ENCODE results near the gene CORO7.

Gene CORO7

DNA sequence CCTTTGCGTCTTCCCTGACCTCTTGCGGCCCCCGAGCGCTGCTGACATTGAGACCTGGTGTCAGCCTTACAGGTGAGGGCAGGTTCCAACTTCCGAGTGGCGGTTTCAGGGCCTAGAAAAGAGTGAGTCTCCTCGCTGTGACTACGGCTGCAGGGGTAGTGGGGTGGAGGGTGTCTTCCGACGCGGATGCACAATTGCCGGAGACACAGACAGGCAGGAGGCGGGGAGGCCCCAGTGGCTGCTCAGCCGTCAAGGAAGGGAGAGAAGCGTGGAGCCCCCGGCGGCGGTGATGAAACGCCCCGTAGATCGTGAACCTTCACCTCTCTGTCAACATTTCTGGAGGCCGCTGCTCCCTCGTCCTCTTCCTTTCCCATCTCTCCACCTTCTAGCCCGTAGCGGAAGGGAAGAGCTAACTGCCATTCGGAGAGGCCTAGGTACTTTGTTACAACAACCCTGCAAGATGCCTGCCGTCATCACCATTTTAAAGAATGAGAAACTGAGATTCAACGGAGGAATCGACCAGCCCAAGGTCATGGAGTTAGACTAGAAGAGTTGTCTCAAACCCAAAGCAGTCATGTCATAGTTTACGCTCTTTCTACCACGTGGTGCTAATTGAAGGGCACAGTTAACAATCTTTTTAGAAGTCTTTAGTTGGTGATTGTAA, 9.8 kb upstream of the CORO7 start:
- no peak for DNase-seq

DNA sequence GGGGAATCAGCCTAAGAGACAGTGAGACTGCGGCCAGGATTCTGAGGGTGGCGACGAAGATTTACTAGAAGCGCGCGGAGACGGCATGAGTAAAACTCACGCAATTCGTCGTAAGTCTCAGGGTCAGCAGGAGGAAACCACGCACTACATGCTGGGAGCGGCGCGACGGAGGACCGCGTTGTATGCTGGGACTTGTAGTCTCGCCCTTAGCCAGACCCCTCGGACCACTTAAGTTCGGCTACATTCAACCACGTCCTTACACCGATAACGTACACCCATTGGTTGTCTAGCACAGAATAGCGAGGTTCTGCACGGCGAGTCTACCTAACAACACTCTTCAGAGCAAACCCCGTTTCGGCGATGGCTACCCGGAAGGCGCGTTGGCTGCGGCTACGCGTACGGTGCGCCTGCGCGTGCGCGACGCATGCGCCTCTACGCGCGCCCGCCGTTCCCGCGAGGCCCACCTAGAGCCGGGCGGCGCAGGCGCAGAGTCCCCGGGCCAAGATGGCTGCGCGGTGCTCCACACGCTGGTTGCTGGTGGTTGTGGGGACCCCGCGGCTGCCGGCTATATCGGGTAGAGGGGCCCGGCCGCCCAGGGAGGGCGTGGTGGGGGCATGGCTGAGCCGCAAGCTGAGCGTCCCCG, 9.1 kb upstream of the CORO7 start, which contains the start of gene DNAJA3:
Gene DNAJA3 (plus strand): TSS at position 491 of the 643 bp plus-strand sequence. CDS start 14 bp downstream, at position 505.
- peak; percentile 95 for DNase-seq

DNA sequence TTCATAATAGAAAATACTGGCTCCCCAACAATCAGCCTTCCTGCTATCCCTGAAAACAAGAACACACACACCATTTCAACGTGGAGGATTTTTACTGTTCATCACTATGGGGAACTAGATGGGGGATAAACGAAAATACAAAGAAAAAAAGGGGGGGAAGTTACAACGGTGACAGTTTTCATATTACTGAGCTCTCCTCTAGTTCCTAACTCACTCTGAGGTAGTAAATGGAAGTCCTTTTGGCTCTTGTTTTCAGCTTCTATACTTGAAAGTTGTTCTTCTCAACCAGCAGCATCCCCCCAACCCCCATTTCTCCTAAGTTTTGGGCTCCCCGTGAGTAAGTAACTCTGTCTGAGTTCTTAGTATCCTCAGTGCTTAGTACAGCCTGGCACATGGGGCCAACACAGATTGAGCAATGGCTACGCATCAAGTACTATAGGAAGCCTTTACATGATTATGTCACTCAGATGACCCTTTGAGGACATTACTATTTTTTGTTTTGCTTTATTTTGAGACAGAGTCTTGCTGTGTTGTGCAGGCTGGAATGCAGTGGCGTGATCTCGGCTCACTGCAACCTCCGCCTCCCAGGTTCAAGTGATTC, 4.2 kb upstream of the CORO7 start:
- DNase-seq, result no peak

DNA sequence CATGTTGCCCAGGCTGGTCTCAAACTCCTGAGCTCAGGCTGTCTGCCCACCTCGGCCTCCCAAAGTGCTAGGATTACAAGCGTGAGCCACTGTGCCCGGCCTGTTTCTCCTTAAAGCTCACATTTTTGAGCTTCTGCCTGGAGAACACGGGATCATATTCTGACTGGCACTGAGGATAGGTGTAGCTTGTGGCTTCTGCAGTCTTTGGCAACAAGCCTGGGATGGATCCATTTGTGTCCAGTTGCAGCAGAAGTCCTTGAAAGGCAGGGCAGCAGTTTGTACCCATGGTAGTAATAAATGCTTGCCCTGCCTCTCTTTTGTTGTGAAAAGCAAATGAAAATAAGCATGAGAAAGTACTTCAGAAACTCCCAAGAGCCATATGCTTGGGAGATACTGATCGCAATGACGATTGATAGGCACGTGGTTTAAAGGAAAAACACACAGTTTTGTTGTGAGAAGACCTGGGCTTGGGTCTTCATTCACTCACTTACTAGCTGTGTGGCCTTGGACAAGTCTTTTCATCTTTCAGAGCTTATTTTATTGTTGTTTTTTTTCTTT, 3.1 kb upstream of the CORO7 start:
- no peak for DNase-seq

DNA sequence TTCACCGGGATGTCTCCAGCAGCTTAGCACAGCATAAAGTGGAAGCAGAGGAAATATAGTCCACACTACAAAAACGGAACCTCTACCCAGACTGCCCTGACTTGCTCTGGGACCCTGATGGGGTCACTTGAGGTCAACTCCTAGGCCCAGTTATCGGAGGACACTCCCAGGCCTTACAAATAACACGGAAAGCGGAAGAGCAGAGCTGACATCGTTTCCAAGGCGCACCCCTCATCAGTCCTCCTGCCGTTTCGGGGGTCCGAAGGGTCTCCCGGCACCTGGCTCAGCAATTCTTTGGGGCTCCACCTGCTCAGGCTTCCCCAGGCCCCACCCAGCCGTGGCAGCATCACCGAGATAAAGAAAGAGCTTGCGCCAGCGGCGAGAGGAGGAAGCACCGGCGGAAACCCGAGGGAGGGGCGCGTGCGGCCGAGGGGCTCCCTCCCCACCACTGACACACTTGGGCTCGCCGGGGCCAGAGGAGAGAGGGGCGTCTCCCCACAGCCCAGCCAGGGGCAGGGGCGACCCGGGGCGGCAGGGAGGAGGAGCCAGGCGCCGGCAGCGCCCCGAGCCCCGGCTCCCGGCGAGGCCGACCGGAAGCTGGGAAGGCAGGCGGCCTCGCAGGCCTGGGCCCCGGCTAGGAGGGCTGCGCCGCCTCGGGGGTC, 727 bp downstream of the CORO7 start:
- DNase-seq, result peak; percentile 51

DNA sequence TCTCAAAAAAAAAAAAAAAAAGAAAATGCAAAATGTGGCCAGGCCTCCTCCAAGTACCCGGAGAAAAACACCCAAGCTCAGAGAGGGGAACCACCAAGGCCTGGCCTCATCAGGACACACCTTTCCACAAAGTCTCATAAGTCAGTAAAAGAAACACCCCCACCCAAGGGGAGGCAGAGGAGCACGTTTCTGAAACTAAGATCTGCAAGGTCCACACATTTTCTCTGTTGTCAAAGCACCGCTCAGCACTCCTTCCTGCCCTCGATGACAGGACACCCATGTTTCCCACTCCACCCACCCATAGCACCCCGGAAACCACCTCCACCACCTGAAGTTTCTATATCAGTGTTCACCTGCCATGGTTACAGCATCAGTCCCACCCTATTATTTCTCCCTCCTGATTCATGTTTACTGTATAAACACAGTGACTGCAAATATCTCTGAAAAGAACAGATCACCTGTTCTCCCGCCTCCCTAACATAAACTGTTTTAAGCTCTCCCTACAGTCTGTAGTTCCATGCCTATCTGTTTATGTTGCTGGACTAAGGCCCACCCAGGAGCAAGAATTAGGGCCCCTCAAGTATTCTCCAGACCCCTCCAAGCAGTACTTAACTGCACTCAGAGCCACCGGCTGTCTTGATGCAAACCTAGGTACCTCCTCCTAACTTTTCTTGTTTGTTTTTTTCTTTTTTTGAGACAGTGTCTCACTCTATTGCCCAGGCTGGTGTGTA, 2.0 kb downstream of the CORO7 start:
- no peak for DNase-seq

DNA sequence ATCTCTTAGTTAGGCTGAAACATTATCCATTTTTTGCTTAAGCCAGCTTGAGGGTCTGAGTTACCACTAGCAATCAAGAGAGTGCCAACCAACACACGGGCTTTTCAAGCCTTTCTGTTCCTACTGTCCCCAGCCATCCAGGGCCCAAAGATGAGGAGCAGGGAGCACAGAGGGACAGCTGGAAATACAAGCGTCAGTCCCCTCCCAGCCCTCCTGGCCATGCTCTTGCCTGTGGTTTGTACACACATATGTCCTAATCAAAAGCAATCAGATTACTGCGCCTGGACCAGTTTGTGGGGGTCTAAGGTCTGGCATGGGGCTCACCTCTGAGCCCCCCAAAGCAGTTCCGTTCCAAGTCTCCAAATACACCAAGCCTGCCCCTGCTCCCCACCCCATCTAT, 3.5 kb downstream of the CORO7 start:
- no peak for DNase-seq

DNA sequence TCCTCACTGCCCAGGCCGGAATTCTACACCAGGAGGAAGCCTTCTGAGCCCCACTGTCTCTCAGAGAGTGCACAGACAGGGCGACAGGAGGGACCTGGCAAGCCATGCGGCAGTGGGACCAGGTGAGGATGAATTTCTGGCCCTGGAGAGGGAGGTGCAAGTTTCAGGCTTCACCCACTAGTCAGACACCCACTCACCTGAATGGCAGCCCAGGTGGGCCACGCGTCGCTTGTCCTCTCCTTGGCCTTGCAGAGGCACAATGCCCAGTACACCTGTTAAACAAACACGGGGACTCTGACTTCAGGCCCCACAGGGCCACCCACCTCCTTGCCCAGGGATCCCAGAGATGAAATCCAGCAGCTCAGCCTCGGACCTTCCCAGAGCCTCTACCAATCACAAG, 4.2 kb downstream of the CORO7 start:
- DNase-seq, result peak; percentile 29

DNA sequence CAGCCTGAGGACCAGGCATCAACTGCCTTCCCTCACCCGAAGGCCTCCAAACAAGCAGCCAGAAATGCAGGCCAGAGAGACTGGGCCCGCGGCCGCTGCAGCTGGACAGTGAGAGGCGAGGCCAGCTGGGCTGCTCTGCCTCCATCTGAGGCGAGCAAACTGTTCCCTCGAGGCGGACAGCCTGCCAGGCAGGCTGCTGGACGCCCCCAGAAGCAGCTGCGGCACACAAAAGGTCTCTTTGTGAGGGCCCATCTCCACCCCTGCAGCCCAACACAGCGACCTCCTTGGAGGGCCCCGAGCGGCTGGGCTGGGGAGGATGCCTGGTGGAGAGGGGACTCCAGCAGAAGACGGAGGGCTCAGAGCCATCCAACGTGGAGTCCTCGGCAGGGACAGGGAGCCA, 4.7 kb downstream of the CORO7 start:
- DNase-seq, result peak; percentile 92

DNA sequence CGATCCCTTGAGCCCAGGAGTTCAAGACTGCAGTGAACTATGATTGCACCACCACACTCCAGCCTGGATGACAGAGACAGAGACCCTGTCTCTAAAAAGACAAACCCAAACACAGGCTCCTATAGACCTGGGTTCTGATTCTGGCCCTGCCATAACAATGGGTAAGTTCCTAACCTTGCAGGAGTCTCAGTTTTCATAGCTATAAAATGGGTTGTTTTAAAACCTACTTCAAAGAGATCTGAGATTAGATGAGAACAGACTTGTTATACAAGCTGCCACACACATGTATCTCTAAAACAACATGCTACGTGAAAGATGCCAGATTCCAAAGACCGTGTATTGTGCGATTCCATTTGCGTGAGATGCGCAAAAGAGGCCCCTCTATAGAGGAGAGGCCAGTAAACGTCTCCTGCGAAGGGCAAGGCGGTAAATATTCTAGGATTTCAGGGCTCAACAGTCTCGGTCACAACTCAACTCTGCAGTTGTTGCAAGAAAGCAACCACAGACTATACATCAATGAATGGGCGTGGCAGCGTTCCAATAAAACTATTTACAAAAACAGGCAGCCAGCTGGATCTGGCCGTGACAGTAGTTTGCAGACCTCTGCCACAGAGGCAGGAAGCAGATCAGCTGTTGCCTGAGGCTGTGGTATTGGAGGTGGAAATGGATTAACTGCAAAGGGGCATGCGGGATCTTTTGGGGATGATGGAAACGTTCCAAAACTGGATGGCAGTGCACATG, 5.9 kb downstream of the CORO7 start:
- DNase-seq, result peak; percentile 87

DNA sequence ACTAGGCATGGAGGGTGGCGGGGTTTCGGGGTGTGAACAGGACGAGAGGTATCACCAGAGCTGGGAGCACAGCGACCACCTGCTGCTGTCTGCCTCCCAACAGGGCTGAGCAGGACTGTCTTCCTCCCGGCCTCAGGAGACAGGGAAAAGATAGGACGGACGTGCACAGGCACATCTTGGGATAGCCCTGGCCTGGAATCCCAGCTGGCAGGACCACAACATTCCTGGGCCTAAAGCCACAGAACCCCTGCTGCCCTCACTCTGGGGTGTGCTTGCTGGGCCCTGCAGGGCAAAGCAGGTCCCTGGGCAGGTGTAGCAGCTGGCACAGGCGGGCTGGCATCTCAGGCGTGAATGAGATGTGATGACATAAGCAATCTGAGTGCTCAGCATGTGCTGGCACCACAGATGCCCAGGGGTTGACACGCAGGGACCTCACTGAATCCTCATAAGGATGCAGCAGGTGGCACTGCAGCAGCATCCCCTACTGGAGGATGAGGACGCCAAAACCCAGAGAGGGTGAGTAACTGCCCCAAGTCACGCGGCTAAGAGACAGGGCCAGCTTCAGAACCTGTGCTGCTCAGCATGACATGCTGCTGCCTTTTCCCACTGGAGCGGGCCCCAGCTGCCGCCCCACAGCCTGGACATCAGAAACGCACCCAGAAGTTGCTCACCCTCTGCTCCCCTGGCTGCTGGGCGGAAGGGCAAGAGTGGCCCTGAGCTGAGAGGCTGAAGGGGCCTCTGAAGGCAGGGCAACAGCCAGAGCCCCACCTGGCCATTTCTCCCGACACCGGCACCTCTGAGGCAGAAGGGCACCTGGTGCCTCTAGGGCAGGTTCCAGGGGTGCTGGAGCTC, 7.1 kb downstream of the CORO7 start:
- peak; percentile 70 for DNase-seq

DNA sequence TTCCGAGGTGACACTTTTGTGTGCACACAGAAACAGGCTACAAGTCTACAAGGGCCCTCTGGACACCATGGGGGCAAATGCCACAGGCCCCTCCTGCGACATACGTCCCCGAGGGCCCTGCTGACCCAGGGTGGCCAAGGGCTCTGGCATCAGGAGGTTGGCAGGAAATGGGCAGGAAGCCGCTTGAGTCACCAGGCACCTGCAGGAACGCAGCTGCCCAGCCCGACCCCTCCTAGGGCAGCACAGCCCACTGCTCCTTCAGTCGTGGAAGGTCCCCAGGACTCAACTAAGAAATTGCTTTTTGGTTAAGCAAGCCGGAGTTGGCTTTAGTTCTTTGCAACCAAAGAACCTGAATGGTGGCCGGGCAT, 8.1 kb downstream of the CORO7 start:
- DNase-seq, result no peak

DNA sequence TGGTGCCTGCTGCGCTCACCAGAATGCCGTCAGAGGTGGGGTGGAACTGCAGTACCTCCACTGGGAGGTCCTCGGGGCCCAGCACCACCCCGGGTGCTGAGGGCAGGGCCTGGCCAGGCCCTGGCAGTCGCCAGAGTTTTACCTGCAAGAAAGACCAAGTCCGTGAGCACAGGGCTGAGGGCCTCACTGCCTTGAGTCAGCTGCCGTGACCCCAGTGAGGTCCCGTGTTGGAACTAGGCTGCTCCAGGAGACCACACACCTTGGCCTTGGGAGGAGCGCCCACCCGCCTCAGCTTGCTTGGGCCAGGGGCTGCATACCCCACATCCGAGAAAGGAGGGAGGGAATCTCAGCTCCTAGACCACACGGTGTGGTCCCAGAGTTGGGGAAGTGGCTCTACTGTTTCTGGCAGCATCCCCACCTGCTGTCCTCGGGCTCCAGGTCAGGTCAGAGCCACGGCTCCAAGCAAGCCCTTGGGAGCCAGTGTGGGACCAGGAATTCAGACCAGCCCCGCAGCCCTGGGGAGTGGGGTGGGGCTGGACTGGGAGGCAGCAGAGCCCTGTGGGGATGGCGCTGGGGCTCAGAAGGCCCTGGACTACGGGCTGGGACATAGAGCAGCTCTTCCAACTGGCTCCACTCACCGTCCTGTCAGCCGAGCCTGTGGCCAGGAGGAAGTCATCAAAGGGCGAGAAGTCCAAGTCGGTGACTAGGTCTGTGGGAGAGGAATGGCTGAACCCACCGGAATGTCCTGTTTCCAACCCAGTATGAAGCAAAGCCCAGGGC, 8.7 kb downstream of the CORO7 start:
- peak; percentile 26 for DNase-seq

DNA sequence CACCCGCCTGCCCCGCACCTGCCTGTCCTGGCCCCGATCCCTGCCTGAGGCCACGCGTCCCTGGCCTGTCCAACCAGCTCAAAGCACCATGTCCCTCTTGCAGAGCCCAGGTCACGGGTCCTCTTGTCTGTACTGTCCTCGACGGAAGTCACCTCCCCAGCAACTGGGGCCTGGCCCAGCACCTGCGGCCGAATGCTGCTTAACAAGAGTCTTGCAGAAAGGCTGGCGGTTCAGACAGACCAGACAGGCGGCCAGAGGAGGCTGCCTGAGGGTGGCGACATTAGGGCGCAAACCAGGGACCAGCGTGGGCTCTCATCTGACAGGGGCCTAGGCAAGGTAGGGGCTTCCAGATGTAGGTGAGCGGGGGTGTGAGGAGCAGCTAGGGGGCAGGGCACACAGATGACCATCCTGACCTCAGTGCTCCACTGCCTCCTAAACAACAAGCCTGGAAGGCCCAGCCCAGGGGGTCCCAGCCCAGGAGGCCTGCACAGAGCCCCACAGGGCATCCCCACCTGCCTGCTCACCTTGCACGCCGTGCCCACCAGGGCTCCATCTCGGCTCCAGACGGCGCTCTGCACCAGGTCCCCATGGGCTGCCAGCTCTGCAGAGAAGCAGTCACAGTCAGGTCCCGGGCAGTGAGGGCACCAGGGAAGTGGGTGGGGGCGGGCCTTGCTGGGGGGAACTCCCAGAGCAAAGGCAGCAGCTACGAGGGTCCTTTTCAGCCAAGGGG, 11.3 kb downstream of the CORO7 start:
- DNase-seq, result peak; percentile 31

DNA sequence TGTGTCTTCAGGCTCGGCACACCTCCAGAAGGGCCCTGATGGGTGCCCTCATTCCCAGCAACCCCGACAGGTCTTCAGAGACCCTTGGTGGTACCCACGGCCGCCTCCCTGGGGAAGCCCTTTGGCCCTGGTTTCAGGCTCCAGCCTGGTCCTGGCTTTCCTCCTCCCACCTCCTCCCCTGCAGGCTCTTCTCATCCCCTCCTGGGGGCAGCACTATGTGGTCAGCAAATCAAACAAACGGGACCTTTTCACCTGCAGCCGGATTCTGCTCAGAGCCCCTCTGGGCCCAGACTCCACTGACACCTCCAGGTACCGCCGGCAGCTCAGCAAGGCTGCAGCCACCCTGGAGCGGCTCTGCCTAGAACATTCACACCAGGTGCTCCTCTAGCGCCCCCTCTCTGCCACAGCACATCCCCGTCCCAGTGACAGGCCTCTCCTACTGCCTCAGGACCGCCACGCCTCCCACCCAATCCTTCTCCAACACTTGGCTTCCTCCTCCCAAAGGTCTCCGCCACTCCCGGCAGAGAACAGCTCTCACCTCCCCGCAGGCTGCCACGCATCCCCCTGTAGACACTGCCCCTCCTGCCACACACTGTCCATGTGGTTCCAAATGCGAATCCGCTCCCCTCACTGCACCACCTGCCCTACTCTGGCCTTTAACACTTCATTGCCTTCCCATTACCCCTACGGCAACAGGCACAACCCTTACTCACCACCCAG, 12.0 kb downstream of the CORO7 start:
- DNase-seq, result peak; percentile 51

DNA sequence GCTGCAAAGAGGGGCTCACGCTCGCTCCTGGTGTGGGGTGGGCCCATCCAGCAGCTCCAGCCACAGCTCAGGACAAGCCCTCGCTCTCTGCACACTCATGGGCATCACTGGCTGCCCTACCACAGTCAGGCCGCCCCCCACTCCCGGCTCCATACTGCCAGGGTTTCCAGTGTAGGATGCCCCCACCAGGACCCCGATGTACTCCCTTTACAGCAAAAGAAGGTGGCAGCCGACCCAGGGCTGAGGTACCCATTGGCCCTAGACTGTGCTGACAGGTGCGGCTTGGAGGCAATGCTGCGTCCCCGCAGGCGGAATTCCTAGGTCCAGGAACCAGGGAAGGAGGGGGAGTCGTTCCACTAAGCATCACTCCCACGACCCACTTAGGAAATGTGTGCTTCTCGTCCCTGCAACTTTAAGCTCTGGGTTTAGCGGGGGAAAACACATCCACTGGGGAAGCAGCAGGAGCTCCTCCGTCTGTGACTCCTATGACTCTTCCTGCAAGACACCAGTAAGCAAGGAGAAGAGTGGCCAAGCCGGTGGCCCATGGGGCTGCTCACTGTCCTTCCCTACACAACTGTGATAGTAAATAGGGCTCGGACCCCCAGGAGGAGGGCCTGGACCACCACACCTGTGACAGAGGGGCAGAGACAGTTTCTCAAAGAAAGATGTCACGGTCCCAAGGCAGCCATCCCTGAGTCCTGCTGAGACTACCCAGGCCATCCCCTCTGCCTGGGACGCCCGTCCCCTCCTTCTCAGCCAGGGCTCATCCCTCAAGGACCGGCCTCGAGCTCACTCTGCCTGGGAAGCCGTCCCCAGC, 13.1 kb downstream of the CORO7 start:
- DNase-seq, result no peak

DNA sequence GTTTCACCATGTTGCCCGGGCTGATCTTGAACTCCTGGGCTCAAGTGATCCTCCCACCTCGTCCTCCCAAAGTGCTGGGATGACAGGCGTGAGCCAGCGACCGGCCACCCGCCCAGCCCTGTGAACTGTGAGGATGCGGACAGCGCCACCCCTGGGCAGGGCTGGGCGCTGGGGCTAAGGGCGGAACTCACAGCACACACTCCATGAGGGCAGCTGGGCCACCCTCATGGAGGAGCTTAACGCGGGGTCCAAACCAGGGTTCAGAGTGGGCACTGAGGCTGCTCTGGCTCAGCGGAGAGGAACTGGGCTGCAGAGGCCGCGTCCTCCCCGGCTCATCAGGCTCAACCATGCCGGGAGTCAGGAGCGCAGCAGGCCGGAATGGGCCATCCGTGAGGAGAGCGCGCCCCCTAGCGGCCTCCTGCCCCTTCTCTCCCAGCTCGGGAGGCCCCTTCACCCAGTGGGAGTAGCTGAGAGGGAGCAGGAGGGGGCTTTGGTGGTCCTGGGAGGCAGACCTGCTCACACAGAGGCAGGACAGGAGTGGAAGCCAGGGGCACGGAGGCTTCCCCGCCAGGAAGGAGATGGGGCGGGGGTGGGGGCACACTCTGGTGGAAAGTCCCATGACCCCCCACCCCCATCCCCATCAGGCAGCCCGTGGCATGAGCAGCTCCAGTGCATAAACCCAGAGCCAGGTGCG, 13.8 kb downstream of the CORO7 start:
- DNase-seq, result peak; percentile 90

Data from right hindlimb (tissue), 1 donor.